Measurements from ENCODE around the gene KDM4C. TPM values are rescaled to one million over a fixed set of nuclear protein-coding genes. Genes with fewer than 3 reads are reported as not detected.

Gene KDM4C
- total and polyA plus RNA-seq, 2 of the 8 experiments (the other 6 are each of a cell fraction or from before 2014, with no cell fraction given), result 13.0 to 26.1 TPM

- no peak overlapping the region for H3K4ac ChIP-seq (replicated peaks; ENCODE audit: insufficient read length, low read depth, low read length)
- H3K27me3 ChIP-seq (replicated peaks in 1 of 4; ENCODE audit: control insufficient read depth in 3 of 4, extremely low read depth in 1 of 4, insufficient read depth in 3 of 4, low read length in 3 of 4), result no peaks in the 10 kb centered on the region
- no peaks in the 10 kb centered on the region for H3K9me3 ChIP-seq (ENCODE audit: insufficient read depth in 2 of 2, low read depth in 1 of 2, low read length in 1 of 2)
- WGBS, 2 experiments (ENCODE audit: extremely low coverage in 1 of 2, insufficient coverage in 1 of 2, insufficient read length in 1 of 2, insufficient replicate concordance in 2 of 2, low coverage in 1 of 2, low lambda C conversion rate in 2 of 2, missing lambda C conversion rate in 1 of 2), result 85% methylated on average over 5 of the region's 5 CpGs; no CpG with 5 or more reads in 1 of the 2 experiments
- peaks cover 4 to 15% (median 10%) of the 10 kb centered on the region in 4 experiments; a peak in 6 of 7 replicates for H3K4me1 ChIP-seq (replicated peaks in 1 of 4; ENCODE audit: control insufficient read depth in 3 of 4, insufficient read depth in 4 of 4, low read length in 3 of 4)
- no peak overlapping the region for H3K4me3 ChIP-seq (ENCODE audit: extremely low read depth in 1 of 4, insufficient read depth in 2 of 4, low read depth in 3 of 4, low read length in 4 of 4)
- H3K23me2 ChIP-seq (ENCODE audit: low read depth, low read length), result no peaks in the 10 kb centered on the region
- H3K79me2 ChIP-seq (ENCODE audit: control insufficient read depth in 1 of 2, insufficient read depth in 2 of 2, low read length in 2 of 2), result peaks cover 0 to 54% of the 10 kb centered on the region in 2 experiments; a peak in 2 of 4 replicates
- no peak overlapping the region for H2AK5ac ChIP-seq (ENCODE audit: low read depth, low read length)
- H3K36me3 ChIP-seq (ENCODE audit: control insufficient read depth in 2 of 4, insufficient read depth in 4 of 4, low read length in 3 of 4), result peaks cover 0 to 4% (median 1%) of the 10 kb centered on the region in 4 experiments; a peak in 2 of 8 replicates
- ChIA-PET POLR2A (ENCODE audit: partially characterized antibody) (no interaction called here), CTCF (ENCODE audit: partially characterized antibody) (no interaction called here)
- no peaks in the 10 kb centered on the region; the same call in 1 of the 2 replicates for H3K79me1 ChIP-seq (ENCODE audit: low read depth, low read length)
- FAIRE-seq, result no peak
- no peak overlapping the region for H2BK120ac ChIP-seq (replicated peaks; ENCODE audit: low read depth, low read length)
- H3K9ac ChIP-seq (replicated peaks in 1 of 4; ENCODE audit: extremely low read depth in 1 of 4, low read depth in 3 of 4, low read length in 3 of 4), result no peak overlapping the region
- 0 out of 2 replicates have a peak overlapping the region, but pooled peaks have one; percentile 10 for H2BK15ac ChIP-seq (ENCODE audit: low read length)
- no peak overlapping the region for H3K27ac ChIP-seq (ENCODE audit: low read depth, low read length)
- no peak overlapping the region for H4K5ac ChIP-seq (ENCODE audit: insufficient read length, low read depth, low read length)
- 0 out of 2 replicates have a peak overlapping the region, but pooled peaks have one; percentile 5 for H3K18ac ChIP-seq (ENCODE audit: extremely low read depth, low read length)
- no peak overlapping the region for H3K14ac ChIP-seq (ENCODE audit: insufficient read length)
- no peaks in the 10 kb centered on the region for H4K20me1 ChIP-seq (replicated peaks in 1 of 2; ENCODE audit: control insufficient read depth in 1 of 2, insufficient read depth in 2 of 2, low read length in 2 of 2)
- DNase-seq (ENCODE audit: low read depth in 1 of 2, low spot score in 2 of 2), result no peak
- no peak overlapping the region for H2AFZ ChIP-seq (ENCODE audit: low read length)
- peak overlapping the region; percentile 45 for H4K91ac ChIP-seq (replicated peaks; ENCODE audit: insufficient read length, low read length)
- H3K4me2 ChIP-seq (ENCODE audit: insufficient read depth in 1 of 2, low read depth in 2 of 2, low read length in 2 of 2), result no peak overlapping the region
- H2BK5ac ChIP-seq (ENCODE audit: low read depth, low read length), result no peak overlapping the region
- H2BK12ac ChIP-seq (ENCODE audit: low read depth, low read length), result no peak overlapping the region
- H2BK20ac ChIP-seq (ENCODE audit: low read length), result no peak overlapping the region
- H4K8ac ChIP-seq (ENCODE audit: extremely low read depth, insufficient read depth, low read length), result no peak overlapping the region; the same call in 1 of the 2 replicates
- no peak overlapping the region for H3K23ac ChIP-seq (ENCODE audit: insufficient read length)
- H3K56ac ChIP-seq (replicated peaks; ENCODE audit: insufficient read length, low read depth, low read length), result no peak overlapping the region
- TF ChIP-seq SRF (IDR thresholded peaks at IDR 0.05; ENCODE audit: low read depth, low read length) (no peak), CTCF (IDR thresholded peaks at IDR 0.05; ENCODE audit: control extremely low read depth in 1 of 3, insufficient read depth in 1 of 3, low read depth in 1 of 3, low read length in 3 of 3) (no peak), MAFK (IDR thresholded peaks at IDR 0.05; ENCODE audit: low read depth, low read length) (no peak), TBP (IDR thresholded peaks at IDR 0.05; ENCODE audit: low read depth, low read length) (no peak), EGR1 (IDR thresholded peaks at IDR 0.05; ENCODE audit: borderline replicate concordance, low read depth, low read length) (no peak), CHD1 (IDR thresholded peaks at IDR 0.05; ENCODE audit: low read depth, low read length) (no peak), SP4 (IDR thresholded peaks at IDR 0.05; ENCODE audit: low read length) (no peak), SP2 (IDR thresholded peaks at IDR 0.05; ENCODE audit: low read length) (no peak), RFX5 (IDR thresholded peaks at IDR 0.05; ENCODE audit: borderline replicate concordance, low read depth, low read length) (no peak), TAF1 (IDR thresholded peaks at IDR 0.05; ENCODE audit: low read depth, low read length) (no peak), TEAD4 (IDR thresholded peaks at IDR 0.05; ENCODE audit: low read depth, low read length) (no peak), YY1 (IDR thresholded peaks at IDR 0.05; ENCODE audit: low read depth, low read length) (no peak), GABPA (IDR thresholded peaks at IDR 0.05; ENCODE audit: borderline replicate concordance, insufficient read depth, low read length) (no peak)
Observed at GRCh38 chr9:6790866-6791265, 33.1 kb downstream of the KDM4C start.

All from H1 (cell line).